IMR-90 (cell line): ENCODE measurements around the gene ALPI. TPM values are rescaled to one million over a fixed set of nuclear protein-coding genes. Genes with fewer than 3 reads are reported as not detected.

Source experiments
- ATAC-seq: fragments of 200-7000 bp; cut with Tn5 transposase; 2 replicates; pipeline ENCODE4 v1.9.1; 2020; ENCODE audit warnings: low read depth, mild to moderate bottlenecking, moderate library complexity
- Bru-seq: library from RNA; stranded (reverse); fragments of 400-500 nt; gene quantifications from one replicate; lab custom pipeline; 2021; lab: Mats Ljungman, UMichigan
- BruChase-seq, 2 experiments: library from RNA; stranded (reverse); fragments of 400-500 nt; gene quantifications; one replicate each; lab custom pipeline; 2021; lab: Mats Ljungman, UMichigan
- BruUV-seq: library from RNA; stranded (reverse); fragments of 400-500 nt; replicated peaks from 2 replicates; lab custom pipeline; 2021; lab: Mats Ljungman, UMichigan
- CTCF ChIA-PET: fragments of 300-600 bp; formaldehyde crosslinking; extraction: SDS; loops from one replicate; lab custom pipeline; 2021; ENCODE audit warnings: antibody characterized with exemption; lab: Yijun Ruan, JAX
- POLR2A ChIA-PET: fragments of 300-600 bp; sonication (Branson Sonifier 250); formaldehyde crosslinking; loops from one replicate; lab custom pipeline; 2022; ENCODE audit warnings: antibody characterized with exemption; ENCODE audit not compliant: unreplicated experiment; lab: Charles Lee
- DNase-seq: peaks from one replicate; pipeline ENCODE4 v3.0.0; 2013
- H2AFZ ChIP-seq: replicated peaks from 2 replicates; pipeline ENCODE3; 2013; ENCODE audit warnings: low read length, mild to moderate bottlenecking; ENCODE audit not compliant: poor library complexity
- H2AK5ac ChIP-seq: 2 replicates; pipeline ENCODE4 v1.6.1; 2013; ENCODE audit warnings: low read depth, low read length, inconsistent platforms
- H2AK9ac ChIP-seq: replicated peaks from 2 replicates; pipeline ENCODE3; 2013; ENCODE audit warnings: mild to moderate bottlenecking, low read depth, low read length, moderate library complexity; ENCODE audit not compliant: poor library complexity
- H2BK120ac ChIP-seq: 2 replicates; pipeline ENCODE4 v1.6.1; 2013; ENCODE audit warnings: low read depth, low read length, inconsistent platforms
- H2BK15ac ChIP-seq: 3 replicates; pipeline ENCODE4 v1.6.1; 2013; ENCODE audit warnings: low read depth, low read length, inconsistent platforms
- H2BK20ac ChIP-seq: 2 replicates; pipeline ENCODE4 v1.6.1; 2013; ENCODE audit warnings: low read depth, mild to moderate bottlenecking, inconsistent platforms, low read length, moderate library complexity
- H2BK5ac ChIP-seq: 2 replicates; pipeline ENCODE4 v1.6.1; 2013; ENCODE audit warnings: mild to moderate bottlenecking, low read depth, low read length, inconsistent platforms; ENCODE audit not compliant: poor library complexity, severe bottlenecking
- H3K14ac ChIP-seq: replicated peaks from 2 replicates; pipeline ENCODE4 v1.6.1; 2013; ENCODE audit warnings: low read depth, low read length, inconsistent platforms
- H3K18ac ChIP-seq: 2 replicates; pipeline ENCODE4 v1.6.1; 2013; ENCODE audit warnings: low read depth, low read length, control low read depth
- H3K23ac ChIP-seq: 2 replicates; pipeline ENCODE4 v1.6.1; 2013; ENCODE audit warnings: low read depth, low read length, inconsistent platforms
- H3K27ac ChIP-seq: 2 replicates; pipeline ENCODE4 v1.5.1; 2013; ENCODE audit warnings: mild to moderate bottlenecking, control low read depth, low read length; ENCODE audit not compliant: insufficient read depth
- H3K27me3 ChIP-seq: 2 replicates; pipeline ENCODE4 v1.6.1; 2013; ENCODE audit warnings: low read length; ENCODE audit not compliant: control insufficient read depth, insufficient read depth
- H3K36me3 ChIP-seq: 2 replicates; pipeline ENCODE4 v1.6.1; 2013; ENCODE audit warnings: low read length, mixed read lengths; ENCODE audit not compliant: control insufficient read depth, insufficient read depth
- H3K4ac ChIP-seq: 2 replicates; pipeline ENCODE4 v1.6.1; 2013; ENCODE audit warnings: low read depth, low read length, inconsistent platforms
- H3K4me1 ChIP-seq: 2 replicates; pipeline ENCODE4 v1.6.1; 2013; ENCODE audit warnings: low read length, mixed read lengths; ENCODE audit not compliant: control insufficient read depth, insufficient read depth
- H3K4me2 ChIP-seq: 2 replicates; pipeline ENCODE4 v1.6.1; 2013; ENCODE audit warnings: low read depth, mild to moderate bottlenecking, control low read depth, low read length, moderate library complexity
- H3K4me3 ChIP-seq: 2 replicates; pipeline ENCODE4 v1.5.1; 2013; ENCODE audit warnings: low read depth, mild to moderate bottlenecking, control low read depth, low read length, moderate library complexity; ENCODE audit not compliant: insufficient read depth
- H3K56ac ChIP-seq: 2 replicates; pipeline ENCODE4 v1.6.1; 2013; ENCODE audit warnings: low read length, inconsistent platforms; ENCODE audit not compliant: insufficient read depth; ENCODE audit errors: extremely low read depth
- H3K79me1 ChIP-seq, 2 experiments: 2 replicates each; pipeline ENCODE4 v1.6.1; 2013; ENCODE audit warnings: low read length in 2 of 2, inconsistent platforms in 1 of 2, low read depth in 1 of 2
- H3K9ac ChIP-seq: 2 replicates; pipeline ENCODE4 v1.6.1; 2013; ENCODE audit warnings: low read depth, low read length, control low read depth
- H3K9me1 ChIP-seq: 2 replicates; pipeline ENCODE4 v1.6.1; 2013; ENCODE audit warnings: low read length, inconsistent platforms; ENCODE audit not compliant: insufficient read depth
- H3K9me3 ChIP-seq: 2 replicates; pipeline ENCODE4 v1.6.1; 2013; ENCODE audit warnings: low read length; ENCODE audit not compliant: control insufficient read depth, insufficient read depth
- H4K20me1 ChIP-seq: 2 replicates; pipeline ENCODE4 v1.6.1; 2013; ENCODE audit warnings: low read length, inconsistent platforms; ENCODE audit not compliant: insufficient read depth
- H4K5ac ChIP-seq: 2 replicates; pipeline ENCODE4 v1.6.1; 2013; ENCODE audit warnings: mild to moderate bottlenecking, low read depth, low read length, control low read depth
- H4K8ac ChIP-seq, 2 experiments: 2 replicates each; pipeline ENCODE4 v1.6.1; 2013; ENCODE audit warnings: low read depth in 2 of 2, low read length in 2 of 2, control low read depth in 1 of 2, inconsistent platforms in 1 of 2
- H4K91ac ChIP-seq: 2 replicates; pipeline ENCODE4 v1.6.1; 2013; ENCODE audit warnings: low read depth, low read length, inconsistent platforms; ENCODE audit not compliant: insufficient read depth
- BHLHE40 ChIP-seq: fragments of 150-350 bp; IDR thresholded peaks from 2 replicates; pipeline ENCODE4 v1.6.1; 2016; ENCODE audit warnings: mild to moderate bottlenecking, low read depth, low read length
- CHD1 ChIP-seq: IDR thresholded peaks from 2 replicates; pipeline ENCODE4 v1.6.1; 2012; ENCODE audit warnings: low read depth, low read length, improper control_type of control experiment
- CTCF ChIP-seq: conservative IDR thresholded peaks from 2 replicates; pipeline ENCODE4 v1.5.1; 2012; ENCODE audit warnings: mild to moderate bottlenecking, low read depth, low read length, improper control_type of control experiment
- ELK1 ChIP-seq: fragments of 150-350 bp; IDR thresholded peaks from 2 replicates; pipeline ENCODE4 v1.6.1; 2016; ENCODE audit warnings: low read depth, mild to moderate bottlenecking, low read length, moderate library complexity, borderline replicate concordance
- MAZ ChIP-seq: IDR thresholded peaks from 2 replicates; pipeline ENCODE4 v1.6.1; 2012; ENCODE audit warnings: low read depth, mild to moderate bottlenecking, low read length, improper control_type of control experiment, moderate library complexity, borderline replicate concordance
- MXI1 ChIP-seq: IDR thresholded peaks from 2 replicates; pipeline ENCODE4 v1.6.1; 2012; ENCODE audit warnings: low read depth, mild to moderate bottlenecking, low read length, moderate library complexity, borderline replicate concordance
- NFE2L2 ChIP-seq: fragments of 150-350 bp; IDR thresholded peaks from 2 replicates; pipeline ENCODE4 v1.6.1; 2016; ENCODE audit warnings: low read depth, mild to moderate bottlenecking, low read length
- POLR2A ChIP-seq: IDR thresholded peaks from 2 replicates; pipeline ENCODE4 v1.6.1; 2012; ENCODE audit warnings: mild to moderate bottlenecking, low read depth, low read length
- RCOR1 ChIP-seq: IDR thresholded peaks from 2 replicates; pipeline ENCODE4 v1.6.1; 2012; ENCODE audit warnings: mild to moderate bottlenecking, low read length, improper control_type of control experiment; ENCODE audit not compliant: insufficient replicate concordance
- SMC3 ChIP-seq: fragments of 150-350 bp; IDR thresholded peaks from 2 replicates; pipeline ENCODE4 v1.6.1; 2016; ENCODE audit warnings: low read depth, mild to moderate bottlenecking, antibody characterized with exemption, low read length, moderate library complexity
- USF2 ChIP-seq: fragments of 150-350 bp; IDR thresholded peaks from 2 replicates; pipeline ENCODE4 v1.6.1; 2017; ENCODE audit warnings: mild to moderate bottlenecking, antibody characterized with exemption, low read length, low read depth
- WGBS, 2 experiments: methylation state at CpG; one replicate each; pipeline versions ENCODE4 v1.1.5 to v1.1.7; 2013; ENCODE audit warnings: missing lambda C conversion rate in 2 of 2; ENCODE audit not compliant: insufficient read length in 1 of 2; ENCODE audit errors: extremely low coverage in 2 of 2; 5-methylcytosine and 5-hydroxymethylcytosine counted together
- dilution Hi-C: fragments of 300-500 bp; cut with HindIII; formaldehyde crosslinking; loops from one replicate; pipeline ENCODE4 v1.14.3; 2018; ENCODE audit warnings: low sequenced_read_pairs; ENCODE audit not compliant: unreplicated experiment
- in situ Hi-C: fragments of 300-500 bp; cut with MboI; formaldehyde crosslinking; loops from 3 replicates; pipeline ENCODE4 v1.14.3; 2019; ENCODE audit warnings: low sequenced_read_pairs, inconsistent platforms, mixed read lengths
- intact Hi-C: fragments of 100-400 bp; cut with micrococcal nuclease; formaldehyde crosslinking; loops from 2 replicates; pipeline ENCODE4 v1.10.0; 2022
- long read RNA-seq: library from polyadenylated mRNA; unstranded; transcript quantifications from one replicate; pipeline ENCODE4 v2.0.0, GENCODE V29; 2021; ENCODE audit not compliant: unreplicated experiment
- polyA plus RNA-seq, 3 experiments: library from polyadenylated mRNA; depleted of rRNA; stranded (reverse); fragments of >200 nt; gene quantifications; 2 replicates each; pipeline ENCODE4 v1.2.3, GENCODE V29; 2012; ENCODE audit warnings: low replicate concordance in 1 of 3
- total RNA-seq: library from RNA; depleted of rRNA; stranded (reverse); fragments of >200 nt; gene quantifications from 2 replicates; pipeline ENCODE4 v1.2.3, GENCODE V29; 2012; rRNA removed

The ALPI gene
- total RNA-seq (not detected in 2 replicates), polyA plus RNA-seq (2012; rRNA removed) (not detected in 2 replicates), Bru-seq, nascent RNA (not detected), BruChase-seq, experiment 1, labeled RNA remaining after a 6-hour chase (not detected), BruChase-seq, experiment 2, labeled RNA remaining after a 2-hour chase (not detected)
- not detected in 2 replicates for polyA plus RNA-seq (2012; cell fraction: cytosol; rRNA removed)
- polyA plus RNA-seq (2012; cell fraction: nucleus; rRNA removed; ENCODE audit: low replicate concordance), result not detected in 2 replicates
- long read RNA-seq, result 0 reads

- H2BK15ac ChIP-seq, result no peak within 1 kb of the TSS
- peaks cover 25% of the 10 kb centered on the region; the same call in 1 of the 2 replicates for H3K27me3 ChIP-seq
- no peak within 1 kb of the TSS for H2AK9ac ChIP-seq
- no peaks in the 10 kb centered on the region for H4K20me1 ChIP-seq
- ATAC-seq (no peak), DNase-seq (no peak)
- H4K5ac ChIP-seq, result no peak within 1 kb of the TSS
- no peaks in the 10 kb centered on the region for H3K36me3 ChIP-seq
- no peak within 1 kb of the TSS for H3K4ac ChIP-seq
- 71% methylated on average over 3 of the region's 14 CpGs; no CpG with 5 or more reads in 1 of the 2 experiments for WGBS, 2 experiments
- no peak within 1 kb of the TSS for H4K91ac ChIP-seq
- H2AFZ ChIP-seq, result no peak within 1 kb of the TSS
- H3K9me3 ChIP-seq, result no peaks in the 10 kb centered on the region
- H2AK5ac ChIP-seq, result no peak within 1 kb of the TSS
- no peaks in the 10 kb centered on the region for H3K4me1 ChIP-seq
- BruUV-seq, result no TSS peak
- H3K27ac ChIP-seq, result no peak within 1 kb of the TSS
- no peak within 1 kb of the TSS for H2BK20ac ChIP-seq
- H2BK120ac ChIP-seq, result no peak within 1 kb of the TSS
- H3K79me1 ChIP-seq, result no peaks in the 10 kb centered on the region
- H3K23ac ChIP-seq, result no peak within 1 kb of the TSS
- POLR2A ChIA-PET, result no interaction called here
- no peak for TF ChIP-seq RCOR1
- TF ChIP-seq SMC3, result no peak
- no peak for TF ChIP-seq CHD1
- no peak for TF ChIP-seq POLR2A
- no peak for TF ChIP-seq NFE2L2
- no peak for TF ChIP-seq BHLHE40
- no peak for TF ChIP-seq MAZ
- TF ChIP-seq ELK1, result no peak
- no peak for TF ChIP-seq USF2
- TF ChIP-seq CTCF, result no peak
- no peak for TF ChIP-seq MXI1
- H3K56ac ChIP-seq, result no peak within 1 kb of the TSS
- no peak within 1 kb of the TSS for H3K18ac ChIP-seq
- H3K9ac ChIP-seq, result no peak within 1 kb of the TSS
- no peak within 1 kb of the TSS for H4K8ac ChIP-seq
- H3K4me2 ChIP-seq, result no peak within 1 kb of the TSS
- intact Hi-C loops, result no loop called here
- H3K14ac ChIP-seq, result no peak within 1 kb of the TSS
- in situ Hi-C loops, result no loop called here
- dilution Hi-C loops, result no loop called here
- H2BK5ac ChIP-seq, result no peak within 1 kb of the TSS
- H3K4me3 ChIP-seq, result no peak within 1 kb of the TSS
- H3K9me1 ChIP-seq, result no peaks in the 10 kb centered on the region
- CTCF ChIA-PET, result no interaction called here
Measured at GRCh38 chr2:232455426-232456255, at the start of gene ALPI. Gene ALPI (plus strand): TSS chr2:232456153. CDS start chr2:232456200, 47 bp downstream.
